HK-2 (cell line): ENCODE measurements around the gene GUCY1A1.
"Not testable (repeated sequence)": the region's sequence is repeated elsewhere in the genome, so short reads cannot be mapped to it uniquely, and the experiment has no call there.

ENCODE experiments used
- DNase-seq: peaks from one replicate; pipeline ENCODE4 v3.0.0-alpha.2; 2018; ENCODE audit not compliant: unreplicated experiment

Gene GUCY1A1

GRCh38 chr4:155666344-155667221 is at the start of gene GUCY1A1:
TSS of gene GUCY1A1 (plus strand) at chr4:155666848. CDS start at chr4:155696868, 30,020 bp downstream.
- no peak for DNase-seq

- DNase-seq: no peak
These were observed 49.4 kb upstream of the GUCY1A1 start for GRCh38 chr4:155617296-155617695.

GRCh38 chr4:155618183-155618838 is 48.3 kb upstream of the GUCY1A1 start:
- no peak for DNase-seq

GRCh38 chr4:155620637-155621036 is 46.0 kb upstream of the GUCY1A1 start:
- DNase-seq: no peak

- no peak for DNase-seq
These were observed 42.2 kb upstream of the GUCY1A1 start for GRCh38 chr4:155624478-155624877.

- no peak for DNase-seq
These were observed 40.1 kb upstream of the GUCY1A1 start for GRCh38 chr4:155626561-155626960.

- no peak for DNase-seq
These were observed 37.3 kb upstream of the GUCY1A1 start for GRCh38 chr4:155629183-155629825.

- no peak for DNase-seq
These were observed 36.7 kb upstream of the GUCY1A1 start for GRCh38 chr4:155629956-155630355.

GRCh38 chr4:155632310-155632840 is 34.3 kb upstream of the GUCY1A1 start:
- DNase-seq: no peak

GRCh38 chr4:155638195-155638965 is 28.3 kb upstream of the GUCY1A1 start:
- no peak for DNase-seq

- no peak for DNase-seq
These were observed 26.7 kb upstream of the GUCY1A1 start for GRCh38 chr4:155639704-155640523.

- no peak for DNase-seq
These were observed 25.9 kb upstream of the GUCY1A1 start for GRCh38 chr4:155640751-155641150.

GRCh38 chr4:155643087-155643486 is 23.6 kb upstream of the GUCY1A1 start:
- no peak for DNase-seq

- no peak for DNase-seq
These were observed 20.6 kb upstream of the GUCY1A1 start for GRCh38 chr4:155646001-155646400.

- not testable (repeated sequence) for DNase-seq
These were observed 15.9 kb upstream of the GUCY1A1 start for GRCh38 chr4:155650785-155651184.

GRCh38 chr4:155653052-155653451 is 13.6 kb upstream of the GUCY1A1 start:
- no peak for DNase-seq

- no peak for DNase-seq
These were observed 10.6 kb upstream of the GUCY1A1 start for GRCh38 chr4:155656025-155656424.

GRCh38 chr4:155657169-155657568 is 9.5 kb upstream of the GUCY1A1 start:
- no peak for DNase-seq

- no peak for DNase-seq
These were observed 8.5 kb upstream of the GUCY1A1 start for GRCh38 chr4:155657985-155658680.

- DNase-seq: no peak
These were observed 8.0 kb upstream of the GUCY1A1 start for GRCh38 chr4:155658681-155659064.
